ENCODE measurements around the gene PRSS2.

PRSS2 gene

GRCh38 chr7:142787783-142788182 is 17.0 kb downstream of the PRSS2 start:
- DNase-seq: no peak

GRCh38 chr7:142788303-142789289 is 17.8 kb downstream of the PRSS2 start:
- DNase-seq: no peak

- DNase-seq: no peak
Observed at GRCh38 chr7:142789441-142789840, 18.7 kb downstream of the PRSS2 start.

- DNase-seq: no peak
Observed at GRCh38 chr7:142790056-142790455, 19.3 kb downstream of the PRSS2 start.

GRCh38 chr7:142790555-142790954 is 19.8 kb downstream of the PRSS2 start:
- no peak for DNase-seq

GRCh38 chr7:142791502-142791901 is 20.7 kb downstream of the PRSS2 start:
- no peak for DNase-seq

GRCh38 chr7:142792129-142792528 is 21.4 kb downstream of the PRSS2 start:
- DNase-seq: no peak

- no peak for DNase-seq
Observed at GRCh38 chr7:142792593-142792992, 21.8 kb downstream of the PRSS2 start.

GRCh38 chr7:142793156-142793555 is 22.4 kb downstream of the PRSS2 start:
- no peak for DNase-seq

GRCh38 chr7:142795339-142795863 is 24.6 kb downstream of the PRSS2 start:
- DNase-seq: no peak

GRCh38 chr7:142796001-142796500 is 25.3 kb downstream of the PRSS2 start:
- no peak for DNase-seq

GRCh38 chr7:142796501-142797390 is 26.0 kb downstream of the PRSS2 start:
- no peak for DNase-seq

- DNase-seq: no peak
Observed at GRCh38 chr7:142797391-142798377, 26.9 kb downstream of the PRSS2 start.

- no peak for DNase-seq
Observed at GRCh38 chr7:142798451-142799436, 28.0 kb downstream of the PRSS2 start.

- DNase-seq: no peak
Observed at GRCh38 chr7:142799437-142799835, 28.7 kb downstream of the PRSS2 start.

- DNase-seq: no peak
Observed at GRCh38 chr7:142800088-142800487, 29.3 kb downstream of the PRSS2 start.

- no peak for DNase-seq
Observed at GRCh38 chr7:142800699-142801260, 30.0 kb downstream of the PRSS2 start.

GRCh38 chr7:142801601-142802295 is 31.0 kb downstream of the PRSS2 start:
- no peak for DNase-seq

GRCh38 chr7:142802301-142802700 is 31.5 kb downstream of the PRSS2 start:
- no peak for DNase-seq

GRCh38 chr7:142803901-142804300 is 33.1 kb downstream of the PRSS2 start:
- no peak for DNase-seq
